Keratinocyte (primary cell): ENCODE data around the gene SSH3. TPM values are rescaled to one million over a fixed set of nuclear protein-coding genes. Genes with fewer than 3 reads are reported as not detected.

Experiments
- DNase-seq: peaks from one replicate; pipeline ENCODE4 v3.0.0-alpha.2; 2011; ENCODE audit warnings: low read depth, missing footprints, low spot score
- FAIRE-seq: peaks from 2 replicates; lab custom pipeline; 2011; peaks lifted over from hg19 to GRCh38; lab: Jason Lieb, UNC
- H2AFZ ChIP-seq: 2 replicates; pipeline ENCODE4 v1.6.0; 2012; ENCODE audit warnings: low read length, control low read depth, inconsistent platforms; ENCODE audit not compliant: control insufficient read depth
- H3K27ac ChIP-seq: 2 replicates; pipeline ENCODE4 v1.5.1; 2011; ENCODE audit warnings: low read length; ENCODE audit not compliant: control insufficient read depth, insufficient read depth
- H3K27me3 ChIP-seq: 3 replicates; pipeline ENCODE4 v1.6.0; 2011; ENCODE audit warnings: low read length; ENCODE audit not compliant: control insufficient read depth, insufficient read depth; ENCODE audit errors: extremely low read depth
- H3K36me3 ChIP-seq, 2 experiments: 2 replicates in 1 of 2; 3 replicates in 1 of 2; pipeline ENCODE4 v1.5.1; 2011; ENCODE audit warnings: low read length in 2 of 2, mild to moderate bottlenecking in 1 of 2; ENCODE audit not compliant: control insufficient read depth in 2 of 2, insufficient read depth in 2 of 2; ENCODE audit errors: extremely low read depth in 1 of 2
- H3K4me1 ChIP-seq: 3 replicates; pipeline ENCODE4 v1.5.1; 2011; ENCODE audit warnings: low read length; ENCODE audit not compliant: control insufficient read depth, insufficient read depth; ENCODE audit errors: extremely low read depth
- H3K4me2 ChIP-seq: 3 replicates; pipeline ENCODE4 v1.6.0; 2011; ENCODE audit warnings: low read depth, low read length; ENCODE audit not compliant: control insufficient read depth, insufficient read depth; ENCODE audit errors: extremely low read depth
- H3K4me3 ChIP-seq, 3 experiments: fragments of 200-600 bp in 1 of 3; sonication (generic) in 1 of 3; 2 replicates in 2 of 3; 3 replicates in 1 of 3; pipeline ENCODE4 v1.5.1; 2011 to 2016; ENCODE audit warnings: low read length in 3 of 3, mild to moderate bottlenecking in 3 of 3, control low read depth in 2 of 3, inconsistent platforms in 1 of 3, low read depth in 1 of 3, mixed read lengths in 1 of 3, mixed run types in 1 of 3, moderate library complexity in 1 of 3; ENCODE audit not compliant: control insufficient read depth in 2 of 3, insufficient read depth in 2 of 3; ENCODE audit errors: extremely low read depth in 1 of 3
- H3K79me2 ChIP-seq: 2 replicates; pipeline ENCODE4 v1.6.0; 2012; ENCODE audit warnings: low read length; ENCODE audit not compliant: control insufficient read depth, insufficient read depth
- H3K9ac ChIP-seq: 3 replicates; pipeline ENCODE4 v1.6.0; 2011; ENCODE audit warnings: low read length; ENCODE audit not compliant: control insufficient read depth, insufficient read depth; ENCODE audit errors: extremely low read depth
- H3K9me1 ChIP-seq: 3 replicates; pipeline ENCODE4 v1.6.0; 2011; ENCODE audit warnings: low read length; ENCODE audit not compliant: control insufficient read depth, insufficient read depth; ENCODE audit errors: extremely low read depth
- H3K9me3 ChIP-seq: 2 replicates; pipeline ENCODE4 v1.5.1; 2012; ENCODE audit warnings: low read depth, low read length; ENCODE audit not compliant: control insufficient read depth
- H4K20me1 ChIP-seq: 3 replicates; pipeline ENCODE4 v1.6.0; 2011; ENCODE audit warnings: low read length; ENCODE audit not compliant: control insufficient read depth, insufficient read depth; ENCODE audit errors: extremely low read depth
- CTCF ChIP-seq, 3 experiments: IDR thresholded peaks in 1 of 3; conservative IDR thresholded peaks in 1 of 3; optimal IDR thresholded peaks in 1 of 3; 2 replicates in 2 of 3; 3 replicates in 1 of 3; pipeline versions ENCODE3 to v1.5.1; 2011; ENCODE audit warnings: low read length in 3 of 3, mild to moderate bottlenecking in 3 of 3, moderate library complexity in 2 of 3, control low read depth in 1 of 3, inconsistent platforms in 1 of 3; ENCODE audit not compliant: insufficient read depth in 2 of 3; ENCODE audit errors: extremely low read depth in 1 of 3
- EZH2 ChIP-seq: IDR thresholded peaks from one replicate; pipeline ENCODE4 v1.6.1; 2012; ENCODE audit warnings: inconsistent platforms, mild to moderate bottlenecking, low read length, moderate library complexity
- dilution Hi-C: fragments of 300-500 bp; cut with MboI; formaldehyde crosslinking; loops from one replicate; pipeline ENCODE4 v1.7.0; 2020; ENCODE audit warnings: low sequenced_read_pairs; ENCODE audit not compliant: extremely low pct_ligation_motif_present
- polyA plus RNA-seq, 5 experiments: library from polyadenylated mRNA; depleted of rRNA in 3 of 5; stranded (reverse) in 3 of 5; stranded (forward) in 1 of 5; unstranded in 1 of 5; fragments of >200 nt; gene quantifications; 1 replicate in 1 of 5; 2 replicates in 3 of 5; 3 replicates in 1 of 5; pipeline versions ENCODE4 v1.2.1 to v1.2.3, GENCODE V29; 2011 to 2012; ENCODE audit warnings: missing spikeins in 2 of 5, low read depth in 1 of 5, low replicate concordance in 1 of 5

Gene SSH3
- polyA plus RNA-seq, 1 donor (not counting 4 experiments of a cell fraction or from before 2014, with no cell fraction given) = 24.8 TPM

GRCh38 chr11:67295846-67296245, 7.5 kb upstream of the SSH3 start:
- Histone ChIP-seq H3K4me3 (no peak overlapping the region), H3K9me1 (no peaks in the 10 kb centered on the region), H3K4me2 (no peak overlapping the region), H3K9me3 (peaks cover 4% of the 10 kb centered on the region), H2AFZ (no peak overlapping the region), H3K9ac (no peak overlapping the region), H3K27ac (no peak overlapping the region), H3K79me2 (peaks cover 30% of the 10 kb centered on the region), H3K36me3 (peaks cover 24 to 48% of the 10 kb centered on the region in 2 experiments), H3K27me3 (no peaks in the 10 kb centered on the region), H4K20me1 (no peaks in the 10 kb centered on the region), H3K4me1 (peaks cover 16% of the 10 kb centered on the region)
- TF ChIP-seq EZH2 (no peak), CTCF (optimal IDR thresholded peaks at IDR 0.05 in 1 of 3, IDR thresholded peaks at IDR 0.05 in 1 of 3, conservative IDR thresholded peaks at IDR 0.05 in 1 of 3; ENCODE audit: extremely low read depth in 1 of 3, insufficient read depth in 2 of 3, low read length in 3 of 3) (no peak)
- FAIRE-seq (no peak), DNase-seq (no peak)
- dilution Hi-C loops = no loop called here

- H3K4me1 ChIP-seq = peaks cover 13% of the 10 kb centered on the region
- FAIRE-seq (no peak), DNase-seq (no peak)
- peaks cover 4% of the 10 kb centered on the region for H3K9me3 ChIP-seq
- H3K9me1 ChIP-seq = no peaks in the 10 kb centered on the region
- no peaks in the 10 kb centered on the region for H4K20me1 ChIP-seq
- H3K4me3 ChIP-seq = no peak overlapping the region
- H2AFZ ChIP-seq = no peak overlapping the region
- peaks cover 31 to 42% of the 10 kb centered on the region in 2 experiments for H3K36me3 ChIP-seq
- H3K4me2 ChIP-seq = no peak overlapping the region
- H3K79me2 ChIP-seq = peaks cover 16% of the 10 kb centered on the region
- dilution Hi-C loops = no loop called here
- no peak for TF ChIP-seq CTCF (optimal IDR thresholded peaks at IDR 0.05 in 1 of 3, IDR thresholded peaks at IDR 0.05 in 1 of 3, conservative IDR thresholded peaks at IDR 0.05 in 1 of 3; ENCODE audit: extremely low read depth in 1 of 3, insufficient read depth in 2 of 3, low read length in 3 of 3)
- no peak for TF ChIP-seq EZH2
- H3K27ac ChIP-seq = no peak overlapping the region
- no peak overlapping the region for H3K9ac ChIP-seq
- no peaks in the 10 kb centered on the region for H3K27me3 ChIP-seq
These were observed 4.5 kb upstream of the SSH3 start for GRCh38 chr11:67298786-67299185.
